ENCODE data around the gene AOC1.
A peak's percentile ranks its signal among the peaks of the same experiment; 100 is the strongest.

Gene AOC1

DNA sequence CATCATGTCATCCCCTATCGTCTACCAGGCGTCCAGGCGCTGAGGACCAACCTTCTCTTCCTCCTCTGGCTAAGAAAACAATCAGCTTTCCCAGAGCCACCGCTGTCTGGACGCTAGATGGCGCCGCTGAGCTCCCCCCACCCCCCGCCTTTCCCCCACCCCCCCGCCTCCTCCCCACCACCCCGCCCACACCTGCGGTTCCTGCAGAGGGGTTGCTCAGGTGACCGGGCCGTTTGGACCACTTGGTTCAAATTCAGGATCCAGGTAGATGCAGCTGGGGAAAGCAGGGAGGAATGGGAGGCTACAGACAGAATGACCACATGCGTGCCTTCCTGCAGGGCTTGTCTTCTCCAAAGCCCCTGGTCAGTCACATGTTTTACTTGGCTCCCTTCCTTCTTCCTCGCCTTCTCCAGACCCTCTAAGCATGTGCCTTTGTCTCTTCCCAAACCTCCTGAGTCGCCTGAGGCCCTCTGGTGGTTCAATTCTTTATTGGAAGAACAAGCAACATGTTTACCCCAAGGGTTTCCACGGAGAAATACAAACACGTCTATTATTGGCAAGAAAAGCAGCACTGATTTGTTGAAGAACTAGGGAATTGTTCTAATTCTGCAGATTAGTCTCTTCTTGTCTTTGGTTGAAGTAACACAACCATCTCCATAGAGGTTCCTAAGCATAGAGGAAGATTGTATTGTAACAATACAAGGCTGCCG is 24.7 kb downstream of the AOC1 start:
- TF ChIP-seq, protein P1, sequence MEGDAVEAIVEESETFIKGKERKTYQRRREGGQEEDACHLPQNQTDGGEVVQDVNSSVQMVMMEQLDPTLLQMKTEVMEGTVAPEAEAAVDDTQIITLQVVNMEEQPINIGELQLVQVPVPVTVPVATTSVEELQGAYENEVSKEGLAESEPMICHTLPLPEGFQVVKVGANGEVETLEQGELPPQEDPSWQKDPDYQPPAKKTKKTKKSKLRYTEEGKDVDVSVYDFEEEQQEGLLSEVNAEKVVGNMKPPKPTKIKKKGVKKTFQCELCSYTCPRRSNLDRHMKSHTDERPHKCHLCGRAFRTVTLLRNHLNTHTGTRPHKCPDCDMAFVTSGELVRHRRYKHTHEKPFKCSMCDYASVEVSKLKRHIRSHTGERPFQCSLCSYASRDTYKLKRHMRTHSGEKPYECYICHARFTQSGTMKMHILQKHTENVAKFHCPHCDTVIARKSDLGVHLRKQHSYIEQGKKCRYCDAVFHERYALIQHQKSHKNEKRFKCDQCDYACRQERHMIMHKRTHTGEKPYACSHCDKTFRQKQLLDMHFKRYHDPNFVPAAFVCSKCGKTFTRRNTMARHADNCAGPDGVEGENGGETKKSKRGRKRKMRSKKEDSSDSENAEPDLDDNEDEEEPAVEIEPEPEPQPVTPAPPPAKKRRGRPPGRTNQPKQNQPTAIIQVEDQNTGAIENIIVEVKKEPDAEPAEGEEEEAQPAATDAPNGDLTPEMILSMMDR (IDR thresholded peaks at IDR 0.05) = peak; percentile 51

DNA sequence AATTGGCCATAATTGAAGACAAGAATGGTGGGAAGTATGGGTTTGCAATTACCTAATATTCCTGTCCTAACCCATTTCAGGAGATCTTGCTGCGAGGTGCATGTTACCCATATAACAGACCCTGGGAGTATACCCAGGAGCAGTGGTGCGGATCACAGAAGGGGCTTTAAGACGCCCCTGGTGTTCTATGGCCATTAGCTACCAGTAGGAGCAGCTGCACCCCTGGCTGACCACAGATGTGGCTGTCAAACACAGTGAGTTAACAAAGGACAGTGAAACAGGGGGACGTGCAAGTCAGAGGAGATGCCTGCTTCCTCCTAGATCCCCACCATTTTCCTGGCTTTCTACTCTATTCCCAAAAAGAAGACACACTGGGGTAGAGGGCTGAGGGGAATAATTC is 25.2 kb downstream of the AOC1 start:
- TF ChIP-seq, protein P1 (IDR thresholded peaks at IDR 0.05) = no peak

DNA sequence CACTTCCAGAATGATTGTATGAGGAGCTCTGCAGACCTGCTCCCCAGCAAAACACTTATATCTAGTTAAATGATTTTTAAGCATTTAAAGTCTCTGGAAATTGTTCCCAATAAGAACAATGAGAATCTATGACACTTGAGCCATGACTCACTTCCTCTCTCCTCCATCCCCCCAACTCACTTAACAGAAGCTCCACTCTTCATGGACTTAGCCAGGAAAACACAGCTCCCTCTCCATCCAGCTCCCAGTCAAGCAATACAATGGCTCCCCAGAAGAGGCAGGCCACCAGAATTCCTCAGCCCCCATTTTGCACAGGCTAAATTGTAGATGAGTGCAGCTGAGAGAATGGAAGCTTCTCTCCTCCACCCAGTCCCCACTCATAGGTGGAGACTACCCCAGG is 27.0 kb downstream of the AOC1 start:
- TF ChIP-seq, protein P1 (IDR thresholded peaks at IDR 0.05) = no peak

DNA sequence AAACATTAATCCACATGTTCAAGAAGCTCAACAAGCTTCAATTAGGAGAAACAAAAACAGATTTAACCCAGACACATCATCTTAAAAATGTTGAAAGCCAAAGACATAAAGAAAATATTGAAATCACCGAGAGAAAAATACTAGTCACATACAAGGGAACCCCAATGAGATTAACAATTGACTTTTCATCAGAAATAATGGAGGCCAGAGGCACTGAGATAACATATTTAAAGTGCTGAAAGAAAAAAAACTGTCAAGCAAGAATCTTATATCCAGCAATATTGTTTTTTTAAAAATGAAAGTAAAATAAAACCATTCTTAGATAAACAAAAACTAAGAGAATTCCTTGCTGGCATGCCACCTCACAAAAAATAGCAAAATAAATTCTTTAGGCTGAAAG is 28.9 kb downstream of the AOC1 start:
- TF ChIP-seq, protein P1 (IDR thresholded peaks at IDR 0.05) = no peak

DNA sequence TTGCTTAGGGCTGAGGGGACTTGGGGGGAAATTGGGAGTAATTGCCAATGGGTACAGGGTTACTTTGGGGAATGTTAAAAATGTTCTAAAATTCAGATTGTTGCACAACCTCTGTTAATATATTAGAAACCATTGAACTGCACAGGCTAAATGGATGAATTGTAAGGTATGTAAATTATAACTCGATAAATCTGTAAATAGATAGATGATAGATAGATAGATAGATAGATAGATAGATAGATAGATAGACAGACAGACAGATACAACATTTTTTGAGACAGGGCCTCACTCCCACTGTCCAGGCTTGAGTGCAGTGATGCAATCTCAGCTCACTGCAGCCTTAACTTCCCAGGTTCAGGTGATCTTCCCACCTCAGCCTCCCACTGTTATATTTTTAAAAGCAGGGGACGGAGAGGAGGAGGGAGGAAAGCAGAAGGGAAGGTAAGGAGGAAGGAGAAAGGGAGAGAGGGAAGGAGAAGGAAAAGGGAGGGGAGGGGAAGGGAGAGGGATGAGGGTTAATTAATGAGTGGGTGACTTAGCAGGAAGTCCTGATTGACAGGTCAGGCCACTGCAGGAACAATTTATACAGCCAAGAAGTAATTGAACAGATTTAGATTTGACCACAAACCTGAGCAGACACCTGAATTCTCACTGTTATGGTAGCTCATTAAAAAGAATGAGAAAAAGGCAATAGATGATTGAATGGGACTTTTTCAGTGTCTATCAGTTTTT is 38.7 kb downstream of the AOC1 start:
- TF ChIP-seq, protein P1 (IDR thresholded peaks at IDR 0.05) = no peak

DNA sequence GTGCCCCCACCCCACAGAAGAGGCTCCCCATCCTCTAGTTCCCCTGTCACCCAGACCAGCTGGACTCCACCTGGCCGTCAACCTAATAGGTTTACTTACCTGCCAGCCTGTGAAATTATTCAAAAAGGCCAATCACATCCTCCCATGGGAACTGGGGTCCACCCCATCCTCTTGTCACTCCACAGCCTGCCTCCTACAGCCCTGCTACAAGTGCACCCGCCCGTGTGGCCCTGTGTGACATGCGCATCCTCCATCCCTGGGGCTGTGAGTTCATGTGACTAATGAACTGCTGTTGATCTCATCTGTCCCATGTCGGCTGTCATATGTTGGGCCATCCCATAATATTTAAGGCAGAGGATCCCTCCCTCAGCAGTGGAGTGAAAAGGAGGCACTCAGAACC is 39.4 kb downstream of the AOC1 start:
- TF ChIP-seq, protein P1 (IDR thresholded peaks at IDR 0.05) = no peak

DNA sequence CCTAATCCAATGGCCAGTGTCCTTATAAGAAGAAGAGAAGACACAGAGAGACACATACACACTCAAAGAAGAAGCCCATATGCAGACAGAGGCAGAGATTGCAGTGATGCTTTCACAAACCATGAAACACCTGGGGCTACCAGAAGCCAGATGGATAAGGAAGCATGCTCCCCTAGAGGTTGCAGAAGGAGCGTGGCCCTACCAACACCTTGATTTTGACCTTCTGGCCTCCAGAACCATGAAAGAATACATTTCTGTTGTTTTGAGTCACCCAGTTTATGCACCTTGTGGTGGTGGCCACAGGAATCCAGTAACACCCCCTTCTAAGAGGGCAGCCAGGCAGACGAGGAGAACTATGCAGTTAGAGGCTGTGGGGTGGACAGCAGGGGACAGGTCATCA is 43.5 kb downstream of the AOC1 start:
- TF ChIP-seq, protein P1 (IDR thresholded peaks at IDR 0.05) = no peak

All from LNCAP (cell line).